H1 (cell line): ENCODE results near the gene GDNF. TPM values are rescaled to one million over a fixed set of nuclear protein-coding genes. Genes with fewer than 3 reads are reported as not detected.

Experiments used
- CHD1 ChIP-seq: IDR thresholded peaks from 2 replicates; pipeline ENCODE4 v1.6.1; 2012; ENCODE audit warnings: low read depth, low read length, improper control_type of control experiment
- EP300 ChIP-seq, 2 experiments: IDR thresholded peaks; 1 replicate in 1 of 2; 2 replicates in 1 of 2; pipeline ENCODE4 v1.6.1; 2011 to 2012; ENCODE audit warnings: low read depth in 2 of 2, low read length in 2 of 2, mild to moderate bottlenecking in 2 of 2, borderline replicate concordance in 1 of 2, inconsistent platforms in 1 of 2, moderate library complexity in 1 of 2
- GABPA ChIP-seq: IDR thresholded peaks from 2 replicates; pipeline ENCODE4 v1.6.1; 2011; ENCODE audit warnings: mild to moderate bottlenecking, low read length, moderate library complexity, borderline replicate concordance; ENCODE audit not compliant: insufficient read depth
- MAFK ChIP-seq: IDR thresholded peaks from 2 replicates; pipeline ENCODE4 v1.6.1; 2012; ENCODE audit warnings: low read depth, mild to moderate bottlenecking, improper control_type of control experiment, low read length
- POU5F1 ChIP-seq: IDR thresholded peaks from 2 replicates; pipeline ENCODE4 v1.6.1; 2011; ENCODE audit warnings: low read depth, mild to moderate bottlenecking, low read length, moderate library complexity
- SIRT6 ChIP-seq: IDR thresholded peaks from one replicate; pipeline ENCODE4 v1.7.1; 2012; ENCODE audit warnings: low read length, inconsistent platforms
- SP4 ChIP-seq: IDR thresholded peaks from 2 replicates; pipeline ENCODE4 v1.6.1; 2012; ENCODE audit warnings: low read length, inconsistent platforms
- SUZ12 ChIP-seq: fragments of 200-600 bp; sonication (generic); IDR thresholded peaks from 2 replicates; pipeline ENCODE4 v1.6.1; 2012; ENCODE audit warnings: mild to moderate bottlenecking, inconsistent platforms, low read length, moderate library complexity, mixed read lengths
- YY1 ChIP-seq: IDR thresholded peaks from 2 replicates; pipeline ENCODE4 v1.6.1; 2011; ENCODE audit warnings: low read depth, mild to moderate bottlenecking, low read length
- polyA plus RNA-seq, 7 experiments: library from polyadenylated mRNA; depleted of rRNA in 3 of 7; stranded (reverse) in 5 of 7; unstranded in 2 of 7; fragments of >200 nt in 5 of 7; fragments of 200-250 nt in 2 of 7; gene quantifications; 1 replicate in 5 of 7; 2 replicates in 1 of 7; 4 replicates in 1 of 7; pipeline versions ENCODE4 v1.2.1 to v1.2.3, GENCODE V29; 2011 to 2013; ENCODE audit warnings: missing spikeins in 2 of 7, mixed read lengths in 2 of 7
- total RNA-seq: library from RNA; stranded (reverse); fragmentation: NEBNext Ultra II Directional; extraction: Animal tissue kit (Norgen Biotek cat#: 25700); gene quantifications from 2 replicates; pipeline ENCODE4 v1.2.1, GENCODE V29; 2021
- TF ChIP-seq, protein P1 (sequence below): fragments of 300-600 bp; sonication (generic); IDR thresholded peaks from 2 replicates; pipeline ENCODE4 v1.7.1; 2012; ENCODE audit warnings: low read length, moderate library complexity, mild to moderate bottlenecking, inconsistent platforms; ENCODE audit not compliant: insufficient replicate concordance
- TF ChIP-seq, protein P2 (sequence below): IDR thresholded peaks from 2 replicates; pipeline ENCODE4 v1.6.1; 2012; ENCODE audit warnings: low read length, inconsistent platforms

GDNF gene
- total and polyA plus RNA-seq, 2 of the 8 experiments (the other 6 are each of a cell fraction or from before 2014, with no cell fraction given), result 0.15 to 2.0 TPM

DNA sequence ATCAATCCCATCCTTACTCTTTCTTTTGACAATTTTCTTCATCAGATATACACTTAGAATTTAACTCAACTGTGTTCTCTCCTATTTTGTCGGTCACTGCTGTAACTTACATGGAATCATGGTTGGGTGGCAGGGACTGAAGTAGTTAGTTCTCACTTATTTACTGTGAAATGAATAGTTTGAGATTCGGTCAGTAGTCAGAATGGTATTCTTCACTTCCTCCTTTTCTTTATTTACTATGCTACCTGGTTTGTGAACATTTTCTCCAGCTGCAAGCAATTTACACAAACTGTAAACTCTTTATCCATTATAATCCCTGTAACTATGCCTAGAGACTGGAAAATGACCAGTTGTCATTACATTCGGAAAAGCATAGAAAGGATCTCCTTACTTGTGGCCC lies 41.5 kb upstream of the GDNF start (continued):
- TF ChIP-seq, protein P1, sequence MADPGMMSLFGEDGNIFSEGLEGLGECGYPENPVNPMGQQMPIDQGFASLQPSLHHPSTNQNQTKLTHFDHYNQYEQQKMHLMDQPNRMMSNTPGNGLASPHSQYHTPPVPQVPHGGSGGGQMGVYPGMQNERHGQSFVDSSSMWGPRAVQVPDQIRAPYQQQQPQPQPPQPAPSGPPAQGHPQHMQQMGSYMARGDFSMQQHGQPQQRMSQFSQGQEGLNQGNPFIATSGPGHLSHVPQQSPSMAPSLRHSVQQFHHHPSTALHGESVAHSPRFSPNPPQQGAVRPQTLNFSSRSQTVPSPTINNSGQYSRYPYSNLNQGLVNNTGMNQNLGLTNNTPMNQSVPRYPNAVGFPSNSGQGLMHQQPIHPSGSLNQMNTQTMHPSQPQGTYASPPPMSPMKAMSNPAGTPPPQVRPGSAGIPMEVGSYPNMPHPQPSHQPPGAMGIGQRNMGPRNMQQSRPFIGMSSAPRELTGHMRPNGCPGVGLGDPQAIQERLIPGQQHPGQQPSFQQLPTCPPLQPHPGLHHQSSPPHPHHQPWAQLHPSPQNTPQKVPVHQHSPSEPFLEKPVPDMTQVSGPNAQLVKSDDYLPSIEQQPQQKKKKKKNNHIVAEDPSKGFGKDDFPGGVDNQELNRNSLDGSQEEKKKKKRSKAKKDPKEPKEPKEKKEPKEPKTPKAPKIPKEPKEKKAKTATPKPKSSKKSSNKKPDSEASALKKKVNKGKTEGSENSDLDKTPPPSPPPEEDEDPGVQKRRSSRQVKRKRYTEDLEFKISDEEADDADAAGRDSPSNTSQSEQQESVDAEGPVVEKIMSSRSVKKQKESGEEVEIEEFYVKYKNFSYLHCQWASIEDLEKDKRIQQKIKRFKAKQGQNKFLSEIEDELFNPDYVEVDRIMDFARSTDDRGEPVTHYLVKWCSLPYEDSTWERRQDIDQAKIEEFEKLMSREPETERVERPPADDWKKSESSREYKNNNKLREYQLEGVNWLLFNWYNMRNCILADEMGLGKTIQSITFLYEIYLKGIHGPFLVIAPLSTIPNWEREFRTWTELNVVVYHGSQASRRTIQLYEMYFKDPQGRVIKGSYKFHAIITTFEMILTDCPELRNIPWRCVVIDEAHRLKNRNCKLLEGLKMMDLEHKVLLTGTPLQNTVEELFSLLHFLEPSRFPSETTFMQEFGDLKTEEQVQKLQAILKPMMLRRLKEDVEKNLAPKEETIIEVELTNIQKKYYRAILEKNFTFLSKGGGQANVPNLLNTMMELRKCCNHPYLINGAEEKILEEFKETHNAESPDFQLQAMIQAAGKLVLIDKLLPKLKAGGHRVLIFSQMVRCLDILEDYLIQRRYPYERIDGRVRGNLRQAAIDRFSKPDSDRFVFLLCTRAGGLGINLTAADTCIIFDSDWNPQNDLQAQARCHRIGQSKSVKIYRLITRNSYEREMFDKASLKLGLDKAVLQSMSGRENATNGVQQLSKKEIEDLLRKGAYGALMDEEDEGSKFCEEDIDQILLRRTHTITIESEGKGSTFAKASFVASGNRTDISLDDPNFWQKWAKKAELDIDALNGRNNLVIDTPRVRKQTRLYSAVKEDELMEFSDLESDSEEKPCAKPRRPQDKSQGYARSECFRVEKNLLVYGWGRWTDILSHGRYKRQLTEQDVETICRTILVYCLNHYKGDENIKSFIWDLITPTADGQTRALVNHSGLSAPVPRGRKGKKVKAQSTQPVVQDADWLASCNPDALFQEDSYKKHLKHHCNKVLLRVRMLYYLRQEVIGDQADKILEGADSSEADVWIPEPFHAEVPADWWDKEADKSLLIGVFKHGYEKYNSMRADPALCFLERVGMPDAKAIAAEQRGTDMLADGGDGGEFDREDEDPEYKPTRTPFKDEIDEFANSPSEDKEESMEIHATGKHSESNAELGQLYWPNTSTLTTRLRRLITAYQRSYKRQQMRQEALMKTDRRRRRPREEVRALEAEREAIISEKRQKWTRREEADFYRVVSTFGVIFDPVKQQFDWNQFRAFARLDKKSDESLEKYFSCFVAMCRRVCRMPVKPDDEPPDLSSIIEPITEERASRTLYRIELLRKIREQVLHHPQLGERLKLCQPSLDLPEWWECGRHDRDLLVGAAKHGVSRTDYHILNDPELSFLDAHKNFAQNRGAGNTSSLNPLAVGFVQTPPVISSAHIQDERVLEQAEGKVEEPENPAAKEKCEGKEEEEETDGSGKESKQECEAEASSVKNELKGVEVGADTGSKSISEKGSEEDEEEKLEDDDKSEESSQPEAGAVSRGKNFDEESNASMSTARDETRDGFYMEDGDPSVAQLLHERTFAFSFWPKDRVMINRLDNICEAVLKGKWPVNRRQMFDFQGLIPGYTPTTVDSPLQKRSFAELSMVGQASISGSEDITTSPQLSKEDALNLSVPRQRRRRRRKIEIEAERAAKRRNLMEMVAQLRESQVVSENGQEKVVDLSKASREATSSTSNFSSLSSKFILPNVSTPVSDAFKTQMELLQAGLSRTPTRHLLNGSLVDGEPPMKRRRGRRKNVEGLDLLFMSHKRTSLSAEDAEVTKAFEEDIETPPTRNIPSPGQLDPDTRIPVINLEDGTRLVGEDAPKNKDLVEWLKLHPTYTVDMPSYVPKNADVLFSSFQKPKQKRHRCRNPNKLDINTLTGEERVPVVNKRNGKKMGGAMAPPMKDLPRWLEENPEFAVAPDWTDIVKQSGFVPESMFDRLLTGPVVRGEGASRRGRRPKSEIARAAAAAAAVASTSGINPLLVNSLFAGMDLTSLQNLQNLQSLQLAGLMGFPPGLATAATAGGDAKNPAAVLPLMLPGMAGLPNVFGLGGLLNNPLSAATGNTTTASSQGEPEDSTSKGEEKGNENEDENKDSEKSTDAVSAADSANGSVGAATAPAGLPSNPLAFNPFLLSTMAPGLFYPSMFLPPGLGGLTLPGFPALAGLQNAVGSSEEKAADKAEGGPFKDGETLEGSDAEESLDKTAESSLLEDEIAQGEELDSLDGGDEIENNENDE, result no peak
- TF ChIP-seq SP4 (no peak), POU5F1 (no peak), CHD1 (no peak), EP300 (IDR thresholded peaks at IDR 0.05; ENCODE audit: borderline replicate concordance in 1 of 2, low read depth in 2 of 2, low read length in 2 of 2) (no peak), YY1 (no peak), MAFK (no peak), SUZ12 (no peak), GABPA (no peak), SIRT6 (no peak)
- TF ChIP-seq, protein P2, sequence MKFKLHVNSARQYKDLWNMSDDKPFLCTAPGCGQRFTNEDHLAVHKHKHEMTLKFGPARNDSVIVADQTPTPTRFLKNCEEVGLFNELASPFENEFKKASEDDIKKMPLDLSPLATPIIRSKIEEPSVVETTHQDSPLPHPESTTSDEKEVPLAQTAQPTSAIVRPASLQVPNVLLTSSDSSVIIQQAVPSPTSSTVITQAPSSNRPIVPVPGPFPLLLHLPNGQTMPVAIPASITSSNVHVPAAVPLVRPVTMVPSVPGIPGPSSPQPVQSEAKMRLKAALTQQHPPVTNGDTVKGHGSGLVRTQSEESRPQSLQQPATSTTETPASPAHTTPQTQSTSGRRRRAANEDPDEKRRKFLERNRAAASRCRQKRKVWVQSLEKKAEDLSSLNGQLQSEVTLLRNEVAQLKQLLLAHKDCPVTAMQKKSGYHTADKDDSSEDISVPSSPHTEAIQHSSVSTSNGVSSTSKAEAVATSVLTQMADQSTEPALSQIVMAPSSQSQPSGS, result no peak
